NK-92 (cell line): Measurements from ENCODE around the gene ATOH1.

Experiments
- DNase-seq: peaks from one replicate; lab custom pipeline; 2025; ENCODE audit not compliant: unreplicated experiment; lab: John Stamatoyannopoulos, UW

ATOH1 gene, protein sequence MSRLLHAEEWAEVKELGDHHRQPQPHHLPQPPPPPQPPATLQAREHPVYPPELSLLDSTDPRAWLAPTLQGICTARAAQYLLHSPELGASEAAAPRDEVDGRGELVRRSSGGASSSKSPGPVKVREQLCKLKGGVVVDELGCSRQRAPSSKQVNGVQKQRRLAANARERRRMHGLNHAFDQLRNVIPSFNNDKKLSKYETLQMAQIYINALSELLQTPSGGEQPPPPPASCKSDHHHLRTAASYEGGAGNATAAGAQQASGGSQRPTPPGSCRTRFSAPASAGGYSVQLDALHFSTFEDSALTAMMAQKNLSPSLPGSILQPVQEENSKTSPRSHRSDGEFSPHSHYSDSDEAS

DNA sequence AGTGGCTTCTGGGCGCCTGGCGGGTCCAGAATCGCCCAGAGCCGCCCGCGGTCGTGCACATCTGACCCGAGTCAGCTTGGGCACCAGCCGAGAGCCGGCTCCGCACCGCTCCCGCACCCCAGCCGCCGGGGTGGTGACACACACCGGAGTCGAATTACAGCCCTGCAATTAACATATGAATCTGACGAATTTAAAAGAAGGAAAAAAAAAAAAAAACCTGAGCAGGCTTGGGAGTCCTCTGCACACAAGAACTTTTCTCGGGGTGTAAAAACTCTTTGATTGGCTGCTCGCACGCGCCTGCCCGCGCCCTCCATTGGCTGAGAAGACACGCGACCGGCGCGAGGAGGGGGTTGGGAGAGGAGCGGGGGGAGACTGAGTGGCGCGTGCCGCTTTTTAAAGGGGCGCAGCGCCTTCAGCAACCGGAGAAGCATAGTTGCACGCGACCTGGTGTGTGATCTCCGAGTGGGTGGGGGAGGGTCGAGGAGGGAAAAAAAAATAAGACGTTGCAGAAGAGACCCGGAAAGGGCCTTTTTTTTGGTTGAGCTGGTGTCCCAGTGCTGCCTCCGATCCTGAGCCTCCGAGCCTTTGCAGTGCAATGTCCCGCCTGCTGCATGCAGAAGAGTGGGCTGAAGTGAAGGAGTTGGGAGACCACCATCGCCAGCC is at the start of gene ATOH1:
TSS of gene ATOH1 (plus strand) at position 422 of the 663 bp plus-strand sequence. CDS start at position 596, 174 bp downstream.
- DNase-seq, result no peak

DNA sequence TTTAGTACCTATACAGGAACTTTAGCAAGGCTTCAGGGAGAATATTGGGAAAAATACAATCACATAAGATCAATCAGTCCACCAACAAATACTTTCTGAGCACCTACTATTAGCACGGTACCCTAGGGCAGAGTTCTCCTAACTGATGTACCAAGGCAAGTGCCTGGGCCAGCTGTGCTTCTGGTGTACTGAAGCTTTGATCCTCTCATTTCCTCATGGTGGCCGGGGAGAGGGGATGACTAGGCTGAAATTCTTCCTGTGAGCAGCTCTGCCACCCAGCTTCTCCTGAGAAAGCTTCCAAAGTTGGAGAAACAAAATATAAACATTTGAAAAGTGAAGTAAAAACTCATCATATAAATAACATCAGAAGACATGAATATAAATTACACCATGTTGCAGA is 49.3 kb upstream of the ATOH1 start:
- DNase-seq, result no peak

DNA sequence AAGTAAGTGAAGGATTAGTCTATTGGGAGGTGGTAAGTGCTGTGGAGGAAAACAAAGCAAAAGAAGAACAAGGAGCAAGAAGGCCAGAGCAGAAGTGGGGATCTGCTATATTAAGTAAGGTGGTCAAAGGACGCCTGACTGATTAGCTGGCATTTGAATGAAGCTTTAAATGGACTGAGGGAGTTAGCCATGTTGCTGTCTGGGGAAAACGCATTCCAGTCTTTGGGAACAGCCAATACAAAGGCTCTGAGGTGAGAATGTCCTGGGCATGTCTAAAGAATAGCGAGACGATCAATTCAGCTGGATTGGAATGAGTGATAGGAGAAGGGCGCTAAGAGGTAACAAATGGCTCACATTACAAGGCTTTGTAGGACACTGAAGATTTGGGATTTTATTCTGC is 48.5 kb upstream of the ATOH1 start:
- no peak for DNase-seq

- no peak for DNase-seq
These were observed 47.4 kb upstream of the ATOH1 start for GRCh38 chr4:93781198-93781597.

DNA sequence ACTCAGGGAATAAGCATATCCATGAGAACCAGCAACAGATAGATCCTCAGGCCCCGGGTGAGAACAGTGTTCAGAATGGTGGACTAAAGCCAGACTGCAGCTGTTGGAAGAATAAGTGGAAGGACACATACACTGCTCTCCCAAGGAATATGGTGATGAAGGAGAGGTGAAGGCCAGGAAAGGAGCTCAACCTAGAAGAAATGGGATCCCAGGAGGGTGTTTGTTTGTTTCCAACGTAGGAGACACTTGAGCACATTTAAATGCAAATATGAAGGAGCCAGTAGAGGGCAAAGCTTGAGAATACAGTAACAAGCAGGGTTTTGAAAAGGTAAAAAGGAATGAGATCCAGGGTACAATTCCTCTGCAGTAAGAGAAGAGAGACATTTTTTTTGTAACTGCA is 42.4 kb upstream of the ATOH1 start:
- DNase-seq, result no peak

DNA sequence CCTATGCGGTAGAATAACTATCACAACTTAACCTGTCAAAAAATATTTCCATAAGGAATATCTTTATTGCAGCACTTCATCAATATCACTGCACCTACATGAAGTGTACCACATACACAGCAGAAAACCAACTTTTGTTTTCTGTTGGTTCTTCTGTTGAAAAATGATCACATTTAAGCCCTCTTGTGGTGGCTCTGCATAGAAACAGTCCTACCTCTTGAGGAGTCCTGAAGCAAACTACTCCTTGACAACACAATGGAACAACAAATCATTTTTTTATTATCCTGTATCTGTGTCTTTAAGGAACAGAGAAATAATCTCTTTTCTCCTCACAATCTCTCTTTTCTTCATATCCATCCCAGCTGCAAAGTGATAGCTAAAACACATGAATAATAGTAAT is 39.8 kb upstream of the ATOH1 start:
- no peak for DNase-seq

GRCh38 chr4:93791570-93792195 is 36.9 kb upstream of the ATOH1 start:
- no peak for DNase-seq

- DNase-seq, result no peak
These were observed 26.5 kb upstream of the ATOH1 start for GRCh38 chr4:93802045-93802444.

DNA sequence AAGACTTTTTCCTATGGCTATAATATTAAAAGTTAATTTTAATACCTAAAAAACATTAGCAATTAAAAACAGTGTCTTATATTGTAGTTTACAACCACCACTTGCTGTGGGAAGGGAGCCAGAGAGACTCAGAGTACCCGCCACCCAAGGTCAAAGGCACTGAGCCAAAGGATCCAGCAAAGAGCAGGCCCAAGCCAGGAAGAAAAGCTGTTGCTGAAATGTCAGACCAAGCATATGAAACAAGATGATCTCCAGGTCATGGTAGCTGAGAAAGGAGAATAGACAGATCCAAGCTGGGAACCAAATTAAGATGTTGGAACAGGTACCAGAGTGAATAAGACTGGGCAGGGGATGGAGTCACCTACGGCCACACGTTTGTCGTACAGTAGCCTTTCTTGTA is 18.8 kb upstream of the ATOH1 start:
- DNase-seq, result no peak

GRCh38 chr4:93810340-93810992 is 18.1 kb upstream of the ATOH1 start:
- no peak for DNase-seq

GRCh38 chr4:93813092-93813491 is 15.5 kb upstream of the ATOH1 start:
- no peak for DNase-seq

DNA sequence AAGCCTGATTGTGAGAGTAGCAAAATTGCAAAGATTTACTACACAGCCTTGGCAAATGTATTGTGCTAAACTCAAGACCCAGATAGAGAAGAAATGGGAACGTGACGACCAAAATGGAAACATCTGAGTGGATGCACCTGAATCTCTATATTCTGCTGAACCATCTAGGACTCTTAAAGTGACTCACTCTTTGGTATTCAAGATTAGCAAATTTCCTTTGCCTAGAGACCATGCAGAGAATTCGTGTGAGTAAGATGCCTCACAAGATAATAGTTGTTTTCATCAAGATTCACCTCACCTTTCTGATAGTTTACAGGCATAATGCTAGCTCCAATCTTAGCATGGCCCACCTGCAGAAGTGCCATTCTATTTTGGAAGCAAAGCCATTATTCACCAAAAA is 14.4 kb upstream of the ATOH1 start:
- no peak for DNase-seq

DNA sequence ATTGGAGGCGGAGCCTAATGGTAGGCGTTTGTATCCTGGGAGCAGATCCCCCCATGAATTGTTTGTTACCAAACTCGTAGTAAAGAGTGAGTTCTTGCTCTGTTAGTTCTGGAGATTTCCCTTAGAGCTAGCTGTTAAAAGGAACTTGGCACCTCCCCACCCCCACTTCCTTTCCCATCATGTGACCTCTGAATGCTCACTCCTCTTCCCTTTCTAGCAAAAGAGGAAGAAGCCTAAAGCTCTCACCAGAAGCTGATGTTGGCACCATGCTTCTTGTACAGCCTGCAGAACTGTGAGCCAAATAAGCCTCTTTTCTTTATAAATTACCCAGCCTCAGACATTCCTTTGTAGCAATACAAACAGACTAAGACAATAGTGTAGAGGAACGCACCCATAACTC is 13.8 kb upstream of the ATOH1 start:
- DNase-seq, result no peak

DNA sequence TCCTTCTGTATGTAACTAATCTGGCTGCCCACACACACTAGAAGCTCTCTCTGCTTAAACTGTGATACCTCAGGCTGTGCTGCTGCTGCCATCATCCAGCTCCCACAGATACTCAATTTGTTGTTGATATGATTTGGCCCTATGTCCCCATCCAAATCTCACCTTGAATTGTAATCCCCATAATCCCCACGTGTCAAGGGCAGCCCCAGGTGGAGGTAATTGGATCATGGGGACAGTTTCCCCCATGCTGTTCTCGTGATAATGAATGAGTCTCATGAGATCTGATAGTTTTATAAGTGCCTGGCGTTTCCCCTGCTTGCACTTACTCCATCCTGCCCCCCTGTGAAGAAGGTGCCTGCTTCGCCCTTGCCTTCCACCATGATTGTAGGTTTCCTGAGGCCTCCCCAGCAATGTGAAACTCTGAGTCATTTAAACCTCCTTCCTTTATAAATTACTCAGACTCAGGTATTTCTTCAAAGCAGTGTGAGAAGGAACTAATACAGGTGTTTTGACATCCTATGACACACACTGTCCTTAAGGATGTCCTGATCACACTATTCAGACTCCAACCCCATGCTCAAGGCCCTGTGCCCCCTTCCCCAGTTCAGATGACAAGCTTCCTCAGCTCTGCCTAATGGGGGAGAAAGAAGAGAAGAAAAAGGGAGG is 2.9 kb upstream of the ATOH1 start:
- DNase-seq, result no peak

DNA sequence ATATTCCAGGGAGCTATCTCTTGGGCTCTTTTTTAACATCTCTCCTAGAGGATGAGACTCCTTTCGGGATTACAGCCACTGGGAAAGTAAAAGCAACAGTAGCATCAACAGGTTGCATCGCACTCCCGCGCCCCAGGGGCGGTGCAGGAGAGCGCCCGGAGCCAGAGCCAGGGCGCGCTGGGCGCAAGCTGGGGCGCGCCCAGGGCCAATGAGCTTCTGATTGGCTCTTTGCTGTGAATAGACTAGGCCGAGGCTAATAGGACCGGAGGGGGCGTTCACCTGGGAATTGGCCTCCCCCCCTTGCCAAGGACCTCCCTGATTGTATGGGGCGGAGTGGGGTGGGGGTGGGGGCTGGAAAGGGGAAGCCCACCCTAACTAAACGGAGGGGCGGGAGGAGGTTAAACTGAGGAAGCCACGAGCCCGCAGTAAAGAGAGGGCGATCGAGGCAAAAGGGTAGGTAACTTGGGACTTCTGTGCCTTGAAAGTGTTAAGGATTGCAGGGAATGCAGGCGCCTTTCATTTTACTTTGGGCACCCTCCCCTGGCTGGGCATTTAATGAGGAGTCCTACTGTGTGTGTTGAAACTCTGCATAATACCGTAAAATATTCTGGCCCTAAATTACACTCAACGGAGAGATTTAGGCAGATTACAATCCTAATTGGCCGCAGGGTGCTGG is 1.1 kb upstream of the ATOH1 start:
- DNase-seq, result no peak

- DNase-seq, result no peak
These were observed 654 bp downstream of the ATOH1 start for GRCh38 chr4:93828995-93829819.

DNA sequence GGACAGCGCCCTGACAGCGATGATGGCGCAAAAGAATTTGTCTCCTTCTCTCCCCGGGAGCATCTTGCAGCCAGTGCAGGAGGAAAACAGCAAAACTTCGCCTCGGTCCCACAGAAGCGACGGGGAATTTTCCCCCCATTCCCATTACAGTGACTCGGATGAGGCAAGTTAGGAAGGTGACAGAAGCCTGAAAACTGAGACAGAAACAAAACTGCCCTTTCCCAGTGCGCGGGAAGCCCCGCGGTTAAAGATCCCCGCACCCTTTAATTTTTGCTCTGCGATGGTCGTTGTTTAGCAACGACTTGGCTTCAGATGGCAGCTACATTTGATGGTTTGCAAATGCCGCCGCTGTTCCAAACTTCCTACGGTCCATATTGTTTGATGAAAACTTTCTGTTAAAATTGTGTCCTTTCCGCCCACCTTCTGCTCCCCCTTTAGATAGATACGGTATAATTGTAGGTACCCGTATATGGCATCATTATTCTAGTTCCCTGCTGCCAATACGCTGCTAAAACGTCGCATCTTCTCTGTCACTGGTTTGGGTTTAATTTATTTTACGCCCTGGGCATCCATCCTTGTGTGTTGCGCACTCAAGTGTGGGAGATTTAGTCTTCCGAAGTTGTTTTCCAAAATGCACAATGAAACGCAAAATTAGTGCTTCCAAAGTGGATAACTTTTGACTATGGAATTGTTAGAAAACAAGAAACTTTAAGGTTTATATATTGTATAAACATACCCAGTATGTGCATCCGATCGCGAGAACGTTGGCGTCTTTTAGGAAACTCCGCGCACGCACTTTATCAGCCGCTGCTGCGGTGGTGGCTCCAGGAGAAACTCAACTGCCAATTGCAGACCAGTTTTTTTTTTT is 1.5 kb downstream of the ATOH1 start:
- no peak for DNase-seq

GRCh38 chr4:93831716-93832496 is 3.4 kb downstream of the ATOH1 start:
- no peak for DNase-seq
